DND-41 (cell line): ENCODE measurements around the gene RADIL.

Experiments used
- ATAC-seq: fragments of 200-7000 bp; cut with Tn5 transposase; 3 replicates; pipeline ENCODE4 v1.9.1; 2021; ENCODE audit warnings: low read depth; ENCODE audit not compliant: insufficient read depth
- DNase-seq: peaks from one replicate; pipeline ENCODE4 v3.0.0-alpha.2; 2020
- H2AFZ ChIP-seq: 2 replicates; pipeline ENCODE4 v1.6.0; 2012; ENCODE audit warnings: low read depth, low read length
- H3K27ac ChIP-seq: 2 replicates; pipeline ENCODE4 v1.5.1; 2012; ENCODE audit warnings: low read length, inconsistent platforms
- H3K27me3 ChIP-seq: fragments of 200-600 bp; sonication (generic); 2 replicates; pipeline ENCODE4 v1.6.0; 2012; ENCODE audit warnings: low read length, mild to moderate bottlenecking, inconsistent platforms; ENCODE audit not compliant: insufficient read depth, poor library complexity
- H3K36me3 ChIP-seq: 2 replicates; pipeline ENCODE4 v1.5.1; 2012; ENCODE audit warnings: low read length, inconsistent platforms; ENCODE audit not compliant: insufficient read depth
- H3K4me1 ChIP-seq: 2 replicates; pipeline ENCODE4 v1.5.1; 2012; ENCODE audit warnings: mild to moderate bottlenecking, low read length; ENCODE audit not compliant: insufficient read depth
- H3K4me2 ChIP-seq: 2 replicates; pipeline ENCODE4 v1.6.0; 2012; ENCODE audit warnings: mild to moderate bottlenecking, moderate library complexity, low read length, inconsistent platforms; ENCODE audit not compliant: insufficient read depth
- H3K4me3 ChIP-seq, 2 experiments: fragments of 200-600 bp in 1 of 2; shearing (Covaris generic) in 1 of 2; 2 replicates each; pipeline ENCODE4 v1.5.1; 2012 to 2016; ENCODE audit warnings: inconsistent platforms in 2 of 2, low read length in 2 of 2, mild to moderate bottlenecking in 2 of 2, low read depth in 1 of 2, moderate library complexity in 1 of 2
- H3K79me2 ChIP-seq: 2 replicates; pipeline ENCODE4 v1.6.0; 2012; ENCODE audit warnings: low read length, inconsistent platforms; ENCODE audit not compliant: insufficient read depth
- H3K9ac ChIP-seq: 2 replicates; pipeline ENCODE4 v1.6.0; 2012; ENCODE audit warnings: low read depth, mild to moderate bottlenecking, inconsistent platforms, low read length, moderate library complexity
- H3K9me3 ChIP-seq: 2 replicates; pipeline ENCODE4 v1.5.1; 2012; ENCODE audit warnings: low read length, moderate library complexity, mild to moderate bottlenecking, inconsistent platforms; ENCODE audit not compliant: insufficient read depth, severe bottlenecking
- H4K20me1 ChIP-seq: 2 replicates; pipeline ENCODE4 v1.6.0; 2012; ENCODE audit warnings: low read length; ENCODE audit not compliant: insufficient read depth
- CTCF ChIP-seq: IDR thresholded peaks from 2 replicates; pipeline ENCODE4 v1.5.1; 2012; ENCODE audit warnings: borderline replicate concordance, low read length, moderate library complexity, mild to moderate bottlenecking; ENCODE audit not compliant: poor library complexity, severe bottlenecking; ENCODE audit errors: extremely low read depth
- EZH2 ChIP-seq: IDR thresholded peaks from 3 replicates; pipeline ENCODE4 v1.6.1; 2012; ENCODE audit warnings: borderline replicate concordance, low read depth, mild to moderate bottlenecking, moderate library complexity, low read length, inconsistent platforms; ENCODE audit not compliant: severe bottlenecking

RADIL gene

GRCh38 chr7:4806983-4807597 lies 76.4 kb downstream of the RADIL start:
- no peak overlapping the region for H3K4me3 ChIP-seq
- H3K4me2 ChIP-seq: no peak overlapping the region
- no peak for ATAC-seq

DNA sequence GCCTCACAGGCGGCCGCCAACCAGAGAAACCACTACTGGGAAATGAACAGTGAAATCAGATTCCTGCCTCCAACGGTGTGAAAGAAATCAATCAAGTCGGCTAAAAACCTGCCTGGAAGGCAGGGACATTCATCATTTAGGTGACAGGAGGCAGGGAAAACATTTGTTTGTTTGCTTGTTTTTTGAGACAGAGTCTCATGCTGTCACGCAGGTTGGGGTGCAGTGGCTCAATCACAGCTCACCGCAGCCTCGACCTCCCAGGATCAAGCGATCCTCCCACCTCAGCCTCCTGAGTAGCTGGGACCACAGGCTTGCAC lies 77.6 kb downstream of the RADIL start:
- Histone ChIP-seq H3K79me2 (no peaks in the 10 kb centered on the region), H3K4me3 (no peak overlapping the region), H3K4me1 (no peaks in the 10 kb centered on the region), H3K27me3 (no peaks in the 10 kb centered on the region), H3K9ac (no peak overlapping the region), H3K4me2 (no peak overlapping the region), H3K27ac (no peak overlapping the region), H3K9me3 (no peaks in the 10 kb centered on the region), H4K20me1 (no peaks in the 10 kb centered on the region), H2AFZ (no peak overlapping the region), H3K36me3 (no peaks in the 10 kb centered on the region)
- ATAC-seq (no peak), DNase-seq (no peak)
- TF ChIP-seq CTCF (no peak), EZH2 (no peak)

More at GRCh38 chr7:4806983-4807597, 76.4 kb downstream of the RADIL start:
- DNase-seq: no peak
- Histone ChIP-seq H2AFZ (no peak overlapping the region), H3K36me3 (no peaks in the 10 kb centered on the region), H3K9ac (no peak overlapping the region), H4K20me1 (no peaks in the 10 kb centered on the region), H3K27ac (no peak overlapping the region), H3K4me1 (no peaks in the 10 kb centered on the region), H3K27me3 (no peaks in the 10 kb centered on the region), H3K79me2 (no peaks in the 10 kb centered on the region), H3K9me3 (no peaks in the 10 kb centered on the region)
- TF ChIP-seq CTCF (no peak), EZH2 (no peak)

DNA sequence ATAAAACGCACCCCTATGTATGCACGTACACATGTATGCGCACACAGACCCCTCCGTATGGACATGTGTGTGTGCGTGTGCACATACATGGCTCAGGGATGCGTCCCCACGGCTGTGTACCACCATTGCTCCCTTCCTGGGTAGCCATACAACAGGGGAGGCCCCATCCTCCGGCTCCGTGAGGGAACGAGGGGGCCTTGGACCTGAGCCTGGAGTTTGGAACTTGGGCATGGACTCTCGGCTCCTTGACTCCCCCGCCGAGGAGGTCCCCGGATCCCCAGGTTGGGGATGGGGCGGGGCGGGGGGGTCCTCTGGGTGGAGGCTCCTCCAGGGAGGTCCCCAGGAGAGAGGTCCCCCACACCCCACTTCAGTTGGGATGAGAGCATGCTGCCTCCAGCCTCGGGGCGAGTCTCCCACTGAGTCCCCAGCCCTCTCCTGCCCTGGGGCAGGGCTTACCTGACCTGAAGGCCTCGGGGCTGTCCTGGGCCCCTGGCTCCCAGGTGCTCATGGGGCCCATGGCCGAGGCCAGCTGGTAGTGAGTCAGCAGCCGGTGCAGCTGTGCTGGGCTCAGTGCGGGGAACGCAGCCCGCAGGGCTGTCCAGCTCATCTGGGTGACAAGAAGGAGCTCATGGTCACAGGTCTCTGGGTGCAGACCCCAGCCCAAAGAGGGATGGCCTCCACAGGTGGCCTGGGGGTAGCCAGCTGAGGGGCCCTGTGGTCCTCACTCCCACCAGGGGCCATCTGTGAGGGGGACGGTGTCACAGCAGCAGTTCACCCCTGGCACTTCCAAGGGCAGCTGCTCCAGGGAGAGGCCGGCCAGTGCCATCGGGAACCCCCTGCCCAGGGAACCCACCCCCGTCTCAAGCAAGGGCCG lies 78.2 kb downstream of the RADIL start:
- H2AFZ ChIP-seq: no peak overlapping the region
- no peak overlapping the region for H3K9ac ChIP-seq
- no peak for DNase-seq
- no peaks in the 10 kb centered on the region for H3K4me1 ChIP-seq
- no peak overlapping the region for H3K4me3 ChIP-seq
- no peak for ATAC-seq
- H3K4me2 ChIP-seq: no peak overlapping the region
- H3K79me2 ChIP-seq: no peaks in the 10 kb centered on the region
- no peaks in the 10 kb centered on the region for H3K36me3 ChIP-seq
- H3K27me3 ChIP-seq: no peaks in the 10 kb centered on the region
- H3K27ac ChIP-seq: no peak overlapping the region
- no peaks in the 10 kb centered on the region for H4K20me1 ChIP-seq
- no peak for TF ChIP-seq CTCF
- TF ChIP-seq EZH2: no peak
- no peaks in the 10 kb centered on the region for H3K9me3 ChIP-seq
